ENCODE data around the gene ZNF326.
"Not testable (repeated sequence)": the region's sequence is repeated elsewhere in the genome, so short reads cannot be mapped to it uniquely, and the experiment has no call there.

The ZNF326 gene

GRCh38 chr1:89972024-89972423 is 22.9 kb upstream of the ZNF326 start:
- Histone ChIP-seq H3K27ac (ENCODE audit: low read length) (no peak overlapping the region), H3K9me3 (ENCODE audit: control insufficient read depth in 1 of 2, low read length in 2 of 2) (no peaks in the 10 kb centered on the region), H3K4me3 (ENCODE audit: low read depth in 1 of 2, low read length in 2 of 2) (no peak overlapping the region), H3K4me1 (ENCODE audit: control insufficient read depth in 1 of 2, insufficient read depth in 2 of 2, low read length in 2 of 2) (peaks cover 0 to 7% of the 10 kb centered on the region in 2 donors), H3K36me3 (ENCODE audit: control insufficient read depth in 1 of 2, insufficient read depth in 2 of 2, low read length in 2 of 2) (no peaks in the 10 kb centered on the region), H3K27me3 (ENCODE audit: low read depth, low read length) (no peaks in the 10 kb centered on the region)

GRCh38 chr1:89973471-89974127 is 21.3 kb upstream of the ZNF326 start:
- Histone ChIP-seq H3K27ac (ENCODE audit: low read length) (no peak overlapping the region), H3K36me3 (ENCODE audit: control insufficient read depth in 1 of 2, insufficient read depth in 2 of 2, low read length in 2 of 2) (no peaks in the 10 kb centered on the region), H3K27me3 (ENCODE audit: low read depth, low read length) (no peaks in the 10 kb centered on the region), H3K4me1 (ENCODE audit: control insufficient read depth in 1 of 2, insufficient read depth in 2 of 2, low read length in 2 of 2) (peaks cover 0 to 7% of the 10 kb centered on the region in 2 donors), H3K4me3 (ENCODE audit: low read depth in 1 of 2, low read length in 2 of 2) (no peak overlapping the region), H3K9me3 (ENCODE audit: control insufficient read depth in 1 of 2, low read length in 2 of 2) (no peaks in the 10 kb centered on the region)

GRCh38 chr1:89974256-89974655 is 20.7 kb upstream of the ZNF326 start:
- peaks cover 0 to 7% of the 10 kb centered on the region in 2 donors for H3K4me1 ChIP-seq (ENCODE audit: control insufficient read depth in 1 of 2, insufficient read depth in 2 of 2, low read length in 2 of 2)
- no peaks in the 10 kb centered on the region for H3K36me3 ChIP-seq (ENCODE audit: control insufficient read depth in 1 of 2, insufficient read depth in 2 of 2, low read length in 2 of 2)
- no peak overlapping the region for H3K27ac ChIP-seq (ENCODE audit: low read length)
- no peaks in the 10 kb centered on the region for H3K9me3 ChIP-seq (ENCODE audit: control insufficient read depth in 1 of 2, low read length in 2 of 2)
- H3K27me3 ChIP-seq (ENCODE audit: low read depth, low read length): no peaks in the 10 kb centered on the region
- no peak overlapping the region for H3K4me3 ChIP-seq (ENCODE audit: low read depth in 1 of 2, low read length in 2 of 2)

GRCh38 chr1:89974696-89975470 is 20.0 kb upstream of the ZNF326 start:
- no peaks in the 10 kb centered on the region for H3K9me3 ChIP-seq (ENCODE audit: control insufficient read depth in 1 of 2, low read length in 2 of 2)
- H3K27ac ChIP-seq (ENCODE audit: low read length): no peak overlapping the region
- no peaks in the 10 kb centered on the region for H3K36me3 ChIP-seq (ENCODE audit: control insufficient read depth in 1 of 2, insufficient read depth in 2 of 2, low read length in 2 of 2)
- H3K4me3 ChIP-seq (ENCODE audit: low read depth in 1 of 2, low read length in 2 of 2): no peak overlapping the region
- H3K4me1 ChIP-seq (ENCODE audit: control insufficient read depth in 1 of 2, insufficient read depth in 2 of 2, low read length in 2 of 2): peaks cover 0 to 7% of the 10 kb centered on the region in 2 donors
- no peaks in the 10 kb centered on the region for H3K27me3 ChIP-seq (ENCODE audit: low read depth, low read length)

GRCh38 chr1:89975540-89976125 is 19.3 kb upstream of the ZNF326 start:
- Histone ChIP-seq H3K36me3 (ENCODE audit: control insufficient read depth in 1 of 2, insufficient read depth in 2 of 2, low read length in 2 of 2) (no peaks in the 10 kb centered on the region), H3K4me3 (ENCODE audit: low read depth in 1 of 2, low read length in 2 of 2) (no peak overlapping the region), H3K9me3 (ENCODE audit: control insufficient read depth in 1 of 2, low read length in 2 of 2) (no peaks in the 10 kb centered on the region), H3K27ac (ENCODE audit: low read length) (no peak overlapping the region), H3K4me1 (ENCODE audit: control insufficient read depth in 1 of 2, insufficient read depth in 2 of 2, low read length in 2 of 2) (peaks cover 0 to 7% of the 10 kb centered on the region in 2 donors), H3K27me3 (ENCODE audit: low read depth, low read length) (no peaks in the 10 kb centered on the region)

DNA sequence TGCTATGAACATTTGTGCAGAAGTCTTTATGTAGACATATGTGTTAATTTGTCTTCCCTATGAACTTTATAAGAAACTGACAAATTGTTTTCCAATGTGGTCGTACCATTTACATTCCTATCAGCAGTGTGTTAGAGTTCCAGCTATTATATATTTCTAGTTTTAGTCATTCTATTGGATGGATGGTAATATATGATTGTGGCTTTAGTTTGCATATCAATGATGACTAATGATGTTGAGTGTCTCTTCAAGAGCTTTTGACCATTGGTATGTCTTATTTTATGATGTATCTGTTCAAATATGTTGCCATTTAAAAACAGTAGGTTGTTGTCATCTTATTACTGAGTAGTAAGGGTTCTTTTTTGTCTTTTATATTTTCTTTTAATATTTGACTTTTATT is 16.2 kb upstream of the ZNF326 start:
- H3K27ac ChIP-seq (ENCODE audit: low read length): no peak overlapping the region
- no peak overlapping the region for H3K4me3 ChIP-seq (ENCODE audit: low read depth in 1 of 2, low read length in 2 of 2)
- no peaks in the 10 kb centered on the region for H3K9me3 ChIP-seq (ENCODE audit: control insufficient read depth in 1 of 2, low read length in 2 of 2)
- H3K36me3 ChIP-seq (ENCODE audit: control insufficient read depth in 1 of 2, insufficient read depth in 2 of 2, low read length in 2 of 2): no peaks in the 10 kb centered on the region
- H3K27me3 ChIP-seq (ENCODE audit: low read depth, low read length): no peaks in the 10 kb centered on the region
- peaks cover 0 to 7% of the 10 kb centered on the region in 2 donors for H3K4me1 ChIP-seq (ENCODE audit: control insufficient read depth in 1 of 2, insufficient read depth in 2 of 2, low read length in 2 of 2)

DNA sequence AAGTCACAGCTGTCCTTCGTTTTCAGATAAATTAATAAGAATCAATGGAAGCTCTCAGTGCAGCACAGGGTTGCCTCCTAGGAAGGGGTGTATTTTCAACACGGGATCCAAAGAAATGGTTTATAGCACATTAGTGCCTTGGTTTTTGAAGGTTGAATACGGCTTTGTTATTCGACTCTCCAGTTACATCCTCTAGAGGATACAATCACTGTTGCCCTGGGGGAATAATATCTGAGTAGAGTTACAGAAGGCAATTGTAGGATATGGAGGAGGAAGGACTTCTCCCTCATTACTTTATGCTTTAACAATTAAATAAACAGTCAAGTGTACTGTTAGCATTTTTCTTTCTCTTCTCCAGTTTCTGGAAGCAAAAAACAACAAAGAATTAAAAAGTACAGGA is 14.3 kb upstream of the ZNF326 start:
- Histone ChIP-seq H3K27me3 (ENCODE audit: low read depth, low read length) (no peaks in the 10 kb centered on the region), H3K9me3 (ENCODE audit: control insufficient read depth in 1 of 2, low read length in 2 of 2) (no peaks in the 10 kb centered on the region), H3K4me1 (ENCODE audit: control insufficient read depth in 1 of 2, insufficient read depth in 2 of 2, low read length in 2 of 2) (peaks cover under 1 to 2% of the 10 kb centered on the region in 2 donors), H3K36me3 (ENCODE audit: control insufficient read depth in 1 of 2, insufficient read depth in 2 of 2, low read length in 2 of 2) (no peaks in the 10 kb centered on the region), H3K27ac (ENCODE audit: low read length) (no peak overlapping the region), H3K4me3 (ENCODE audit: low read depth in 1 of 2, low read length in 2 of 2) (no peak overlapping the region)

DNA sequence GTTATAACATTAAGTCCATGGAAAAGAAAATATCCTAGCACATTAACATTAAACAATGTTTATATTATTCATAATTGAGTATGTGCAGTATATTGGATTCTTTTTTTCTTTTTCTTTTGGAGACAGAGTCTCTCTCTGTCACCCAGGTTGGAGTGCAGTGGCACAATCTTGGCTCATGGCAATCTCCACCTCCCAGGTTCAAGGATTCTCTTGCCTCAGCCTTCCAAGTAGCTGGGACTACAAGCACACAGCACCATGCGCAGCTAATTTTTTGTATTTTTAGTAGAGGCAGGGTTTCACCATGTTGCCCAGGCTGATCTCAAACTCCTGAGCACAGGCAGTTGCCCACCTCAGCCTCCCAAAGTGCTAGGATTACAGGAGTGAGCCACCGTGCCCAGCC is 12.1 kb upstream of the ZNF326 start:
- not testable (repeated sequence) for H3K4me1 ChIP-seq (ENCODE audit: control insufficient read depth in 1 of 2, insufficient read depth in 2 of 2, low read length in 2 of 2); H3K36me3 ChIP-seq (ENCODE audit: control insufficient read depth in 1 of 2, insufficient read depth in 2 of 2, low read length in 2 of 2); H3K4me3 ChIP-seq (ENCODE audit: low read depth in 1 of 2, low read length in 2 of 2); H3K9me3 ChIP-seq (ENCODE audit: control insufficient read depth in 1 of 2, low read length in 2 of 2); H3K27ac ChIP-seq (ENCODE audit: low read length); H3K27me3 ChIP-seq (ENCODE audit: low read depth, low read length)

GRCh38 chr1:89984564-89985116 is 10.3 kb upstream of the ZNF326 start:
- H3K9me3 ChIP-seq (ENCODE audit: control insufficient read depth in 1 of 2, low read length in 2 of 2): not testable (repeated sequence)

GRCh38 chr1:89986020-89986419 is 8.9 kb upstream of the ZNF326 start:
- Histone ChIP-seq H3K36me3 (ENCODE audit: control insufficient read depth in 1 of 2, insufficient read depth in 2 of 2, low read length in 2 of 2) (no peaks in the 10 kb centered on the region), H3K4me1 (ENCODE audit: control insufficient read depth in 1 of 2, insufficient read depth in 2 of 2, low read length in 2 of 2) (peaks cover 0 to 8% of the 10 kb centered on the region in 2 donors), H3K27ac (ENCODE audit: low read length) (no peak overlapping the region), H3K4me3 (ENCODE audit: low read depth in 1 of 2, low read length in 2 of 2) (no peak overlapping the region), H3K27me3 (ENCODE audit: low read depth, low read length) (no peaks in the 10 kb centered on the region), H3K9me3 (ENCODE audit: control insufficient read depth in 1 of 2, low read length in 2 of 2) (no peaks in the 10 kb centered on the region)

More at GRCh38 chr1:89984564-89985116, 10.3 kb upstream of the ZNF326 start:
- H3K4me3 ChIP-seq (ENCODE audit: low read depth in 1 of 2, low read length in 2 of 2); H3K36me3 ChIP-seq (ENCODE audit: control insufficient read depth in 1 of 2, insufficient read depth in 2 of 2, low read length in 2 of 2); H3K27me3 ChIP-seq (ENCODE audit: low read depth, low read length); H3K4me1 ChIP-seq (ENCODE audit: control insufficient read depth in 1 of 2, insufficient read depth in 2 of 2, low read length in 2 of 2); H3K27ac ChIP-seq (ENCODE audit: low read length): not testable (repeated sequence)

DNA sequence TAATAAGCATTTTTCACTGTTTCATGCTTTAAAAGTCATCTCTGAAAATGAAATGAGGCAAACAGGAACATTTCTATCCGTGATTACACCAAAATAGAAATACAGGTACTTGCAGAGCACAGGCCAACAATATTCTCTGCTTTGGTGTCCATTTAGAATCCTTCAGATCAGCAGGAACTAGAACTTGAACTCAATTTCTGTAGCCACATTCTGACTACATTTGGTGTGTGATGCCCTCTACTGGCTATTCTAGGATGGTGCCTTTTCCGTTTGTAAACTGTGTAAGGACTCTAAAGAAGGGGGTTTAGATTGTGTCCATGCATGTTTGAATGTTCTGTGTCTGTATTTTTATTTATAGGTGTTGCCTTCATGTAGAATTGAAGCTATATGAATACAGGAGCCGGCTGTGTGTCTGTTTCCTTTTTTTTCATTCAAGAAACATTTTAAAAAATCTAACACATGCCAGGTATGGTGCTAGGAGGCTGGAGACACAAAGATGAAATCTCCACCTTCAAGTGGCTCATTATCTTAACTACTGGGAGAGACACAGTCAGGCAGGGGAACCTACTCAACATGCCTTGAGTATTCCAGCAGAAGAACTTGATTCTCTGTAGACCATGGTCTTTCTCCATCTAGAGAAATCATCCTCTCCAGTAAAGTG is 7.6 kb upstream of the ZNF326 start:
- no peak overlapping the region for H3K27ac ChIP-seq (ENCODE audit: low read length)
- H3K9me3 ChIP-seq (ENCODE audit: control insufficient read depth in 1 of 2, low read length in 2 of 2): no peaks in the 10 kb centered on the region
- H3K27me3 ChIP-seq (ENCODE audit: low read depth, low read length): no peaks in the 10 kb centered on the region
- peaks cover 0 to 8% of the 10 kb centered on the region in 2 donors for H3K4me1 ChIP-seq (ENCODE audit: control insufficient read depth in 1 of 2, insufficient read depth in 2 of 2, low read length in 2 of 2)
- no peak overlapping the region for H3K4me3 ChIP-seq (ENCODE audit: low read depth in 1 of 2, low read length in 2 of 2)
- H3K36me3 ChIP-seq (ENCODE audit: control insufficient read depth in 1 of 2, insufficient read depth in 2 of 2, low read length in 2 of 2): no peaks in the 10 kb centered on the region
